ENCODE measurements around the gene SPRY2.
A peak's percentile ranks its signal among the peaks of the same experiment; 100 is the strongest.

The SPRY2 gene

DNA sequence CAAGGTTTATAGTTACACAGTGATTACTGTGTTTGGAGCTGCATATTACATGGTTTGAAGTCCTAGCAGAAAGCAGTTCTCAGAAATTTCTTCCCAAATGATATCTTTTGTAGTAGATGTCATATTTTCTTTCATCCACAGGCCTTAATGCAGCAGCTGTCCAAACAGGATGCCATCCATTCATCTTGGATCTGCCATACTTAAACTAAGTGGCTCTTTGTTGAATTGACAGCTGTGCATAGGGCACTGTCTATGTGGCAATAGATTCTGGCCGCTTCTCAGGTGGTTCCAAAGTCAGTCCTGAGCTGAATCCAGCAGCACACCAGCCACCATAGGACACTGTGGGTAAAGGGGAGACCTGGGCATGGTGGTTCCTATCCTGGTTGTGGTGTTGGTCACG lies 41.6 kb upstream of the SPRY2 start:
- DNase-seq (ENCODE audit: low read depth): no peak
- H3K4me3 ChIP-seq (ENCODE audit: low read length): no peak overlapping the region
- TF ChIP-seq, protein P1, sequence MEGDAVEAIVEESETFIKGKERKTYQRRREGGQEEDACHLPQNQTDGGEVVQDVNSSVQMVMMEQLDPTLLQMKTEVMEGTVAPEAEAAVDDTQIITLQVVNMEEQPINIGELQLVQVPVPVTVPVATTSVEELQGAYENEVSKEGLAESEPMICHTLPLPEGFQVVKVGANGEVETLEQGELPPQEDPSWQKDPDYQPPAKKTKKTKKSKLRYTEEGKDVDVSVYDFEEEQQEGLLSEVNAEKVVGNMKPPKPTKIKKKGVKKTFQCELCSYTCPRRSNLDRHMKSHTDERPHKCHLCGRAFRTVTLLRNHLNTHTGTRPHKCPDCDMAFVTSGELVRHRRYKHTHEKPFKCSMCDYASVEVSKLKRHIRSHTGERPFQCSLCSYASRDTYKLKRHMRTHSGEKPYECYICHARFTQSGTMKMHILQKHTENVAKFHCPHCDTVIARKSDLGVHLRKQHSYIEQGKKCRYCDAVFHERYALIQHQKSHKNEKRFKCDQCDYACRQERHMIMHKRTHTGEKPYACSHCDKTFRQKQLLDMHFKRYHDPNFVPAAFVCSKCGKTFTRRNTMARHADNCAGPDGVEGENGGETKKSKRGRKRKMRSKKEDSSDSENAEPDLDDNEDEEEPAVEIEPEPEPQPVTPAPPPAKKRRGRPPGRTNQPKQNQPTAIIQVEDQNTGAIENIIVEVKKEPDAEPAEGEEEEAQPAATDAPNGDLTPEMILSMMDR (conservative IDR thresholded peaks at IDR 0.05; ENCODE audit: low read length): no peak

DNA sequence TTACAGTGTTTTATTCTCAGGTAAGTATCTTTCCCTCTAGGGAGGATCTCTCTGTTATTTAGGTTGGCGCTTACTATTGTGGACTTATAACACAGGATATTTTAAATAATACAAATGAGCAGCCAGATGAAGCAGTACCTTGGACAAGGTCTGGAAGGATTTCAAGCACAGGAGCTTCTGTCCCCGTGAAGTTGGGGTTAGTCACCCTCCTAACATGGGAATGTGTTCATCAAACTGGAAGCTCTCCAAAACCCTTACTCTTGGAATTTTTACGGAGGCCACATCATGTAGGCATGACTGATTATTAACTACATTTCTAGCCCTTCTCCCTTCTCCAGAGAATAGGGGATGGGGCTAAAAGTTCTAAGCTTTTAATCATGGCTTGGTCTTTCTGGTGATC lies 38.3 kb upstream of the SPRY2 start:
- TF ChIP-seq, protein P1 (conservative IDR thresholded peaks at IDR 0.05; ENCODE audit: low read length): no peak
- peak; percentile 43 for DNase-seq (ENCODE audit: low read depth)
- no peak overlapping the region for H3K4me3 ChIP-seq (ENCODE audit: low read length)

DNA sequence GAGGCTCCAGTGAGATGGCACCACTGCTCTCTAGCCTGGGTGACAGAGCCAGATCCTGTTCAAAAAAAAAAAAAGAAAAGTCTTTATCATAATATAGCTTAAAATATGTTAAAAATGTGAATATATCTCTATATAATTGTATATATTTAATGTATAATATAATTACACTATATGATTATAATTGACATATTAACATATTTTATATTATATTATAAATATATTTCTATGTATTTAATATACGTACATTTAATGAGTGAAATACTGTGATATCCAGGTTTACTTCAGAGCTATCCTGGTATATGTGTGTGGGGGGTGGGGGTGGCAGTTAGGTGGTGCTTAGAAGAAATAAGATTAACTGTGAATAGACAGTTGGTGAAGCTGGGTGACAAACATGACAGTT lies 35.6 kb upstream of the SPRY2 start:
- TF ChIP-seq, protein P1 (conservative IDR thresholded peaks at IDR 0.05; ENCODE audit: low read length): no peak

DNA sequence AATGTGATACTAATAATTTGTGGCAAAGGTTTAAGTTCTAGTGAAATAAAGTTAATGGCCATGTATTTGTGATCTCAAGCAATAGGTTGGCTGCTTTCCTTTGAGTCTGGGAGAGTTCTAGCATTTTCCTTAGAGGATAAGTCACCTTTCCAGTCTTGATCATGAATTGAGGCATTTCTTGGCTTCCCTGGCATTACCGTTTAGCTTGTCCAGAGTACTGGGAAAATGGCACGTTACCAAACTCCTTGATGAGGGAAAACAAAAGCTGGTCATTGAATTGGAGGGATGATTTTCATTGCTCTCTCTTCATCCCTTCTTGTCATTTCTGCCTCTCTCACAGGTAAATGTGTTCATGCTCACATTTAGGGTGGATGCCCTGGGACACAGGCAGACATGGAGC lies 34.0 kb upstream of the SPRY2 start:
- TF ChIP-seq, protein P1 (conservative IDR thresholded peaks at IDR 0.05; ENCODE audit: low read length): no peak
- H3K4me3 ChIP-seq (ENCODE audit: low read length): no peak overlapping the region
- DNase-seq (ENCODE audit: low read depth): no peak

More for the DNA sequence above, 35.6 kb upstream of the SPRY2 start:
- DNase-seq (ENCODE audit: low read depth): no peak
- no peak overlapping the region for H3K4me3 ChIP-seq (ENCODE audit: low read length)

DNA sequence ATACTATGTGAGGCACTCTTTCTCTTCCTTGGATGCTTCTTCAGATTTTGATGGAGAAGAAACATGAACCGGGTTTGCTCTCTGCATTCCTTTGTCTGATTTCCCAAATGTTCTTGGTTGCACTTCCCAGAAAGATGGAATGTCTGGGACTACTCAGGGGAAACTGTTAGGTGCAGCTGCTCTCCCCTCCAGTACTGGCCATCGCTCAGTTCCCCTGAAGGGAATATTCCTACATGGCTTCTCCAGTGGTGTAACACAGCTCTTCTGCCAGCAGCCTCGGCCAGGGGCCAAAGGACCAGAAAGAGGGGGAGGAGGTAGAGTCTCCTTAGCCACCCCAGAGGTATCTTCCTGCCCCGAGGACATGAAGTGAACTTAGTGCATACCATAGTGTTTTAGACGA lies 33.5 kb upstream of the SPRY2 start:
- TF ChIP-seq, protein P1 (conservative IDR thresholded peaks at IDR 0.05; ENCODE audit: low read length): no peak
- no peak for DNase-seq (ENCODE audit: low read depth)
- no peak overlapping the region for H3K4me3 ChIP-seq (ENCODE audit: low read length)

- TF ChIP-seq, protein P1 (conservative IDR thresholded peaks at IDR 0.05; ENCODE audit: low read length): no peak
- DNase-seq (ENCODE audit: low read depth): no peak
- no peak overlapping the region for H3K4me3 ChIP-seq (ENCODE audit: low read length)
These were observed 31.0 kb upstream of the SPRY2 start for GRCh38 chr13:80371840-80372509.

GRCh38 chr13:80367473-80367872 lies 26.5 kb upstream of the SPRY2 start:
- no peak for DNase-seq (ENCODE audit: low read depth)
- H3K4me3 ChIP-seq (ENCODE audit: low read length): no peak overlapping the region
- TF ChIP-seq, protein P1 (conservative IDR thresholded peaks at IDR 0.05; ENCODE audit: low read length): no peak

All from AG10803 (cell line).